NK-92 treated with Interleukin-12 subunit alpha and Interleukin-12 subunit beta, amount 100 ng/mL, for 24 hours (cell line): ENCODE measurements around the gene ANKRD44.

ENCODE experiments used
- DNase-seq: peaks from one replicate; lab custom pipeline; 2025; lab: John Stamatoyannopoulos, UW

The ANKRD44 gene

GRCh38 chr2:197174539-197175094 is 136.0 kb downstream of the ANKRD44 start:
- DNase-seq, result no peak

GRCh38 chr2:197171582-197171981 is 139.0 kb downstream of the ANKRD44 start:
- no peak for DNase-seq

- no peak for DNase-seq
These were observed 140.4 kb downstream of the ANKRD44 start for GRCh38 chr2:197170208-197170607.

GRCh38 chr2:197168705-197169104 is 141.9 kb downstream of the ANKRD44 start:
- DNase-seq, result peak; percentile 31

- DNase-seq, result no peak
These were observed 142.8 kb downstream of the ANKRD44 start for GRCh38 chr2:197167608-197168314.

- DNase-seq, result no peak
These were observed 145.6 kb downstream of the ANKRD44 start for GRCh38 chr2:197165020-197165419.

GRCh38 chr2:197164141-197164754 is 146.3 kb downstream of the ANKRD44 start:
- no peak for DNase-seq

- DNase-seq, result no peak
These were observed 146.9 kb downstream of the ANKRD44 start for GRCh38 chr2:197163712-197164140.

- no peak for DNase-seq
These were observed 148.8 kb downstream of the ANKRD44 start for GRCh38 chr2:197161774-197162173.

- no peak for DNase-seq
These were observed 150.8 kb downstream of the ANKRD44 start for GRCh38 chr2:197159661-197160211.

GRCh38 chr2:197158591-197159550 is 151.7 kb downstream of the ANKRD44 start:
- DNase-seq, result no peak

GRCh38 chr2:197157879-197158537 is 152.6 kb downstream of the ANKRD44 start:
- no peak for DNase-seq

GRCh38 chr2:197156771-197157170 is 153.8 kb downstream of the ANKRD44 start:
- DNase-seq, result no peak

- DNase-seq, result no peak
These were observed 157.9 kb downstream of the ANKRD44 start for GRCh38 chr2:197152451-197153228.

- no peak for DNase-seq
These were observed 161.0 kb downstream of the ANKRD44 start for GRCh38 chr2:197149546-197149945.

GRCh38 chr2:197148401-197148800 is 162.2 kb downstream of the ANKRD44 start:
- DNase-seq, result no peak

GRCh38 chr2:197147942-197148341 is 162.6 kb downstream of the ANKRD44 start:
- DNase-seq, result no peak

- no peak for DNase-seq
These were observed 163.6 kb downstream of the ANKRD44 start for GRCh38 chr2:197146995-197147394.

- no peak for DNase-seq
These were observed 165.0 kb downstream of the ANKRD44 start for GRCh38 chr2:197145471-197146056.

GRCh38 chr2:197144183-197144582 is 166.4 kb downstream of the ANKRD44 start:
- no peak for DNase-seq
